ENCODE results near the gene RAB10.

DNA sequence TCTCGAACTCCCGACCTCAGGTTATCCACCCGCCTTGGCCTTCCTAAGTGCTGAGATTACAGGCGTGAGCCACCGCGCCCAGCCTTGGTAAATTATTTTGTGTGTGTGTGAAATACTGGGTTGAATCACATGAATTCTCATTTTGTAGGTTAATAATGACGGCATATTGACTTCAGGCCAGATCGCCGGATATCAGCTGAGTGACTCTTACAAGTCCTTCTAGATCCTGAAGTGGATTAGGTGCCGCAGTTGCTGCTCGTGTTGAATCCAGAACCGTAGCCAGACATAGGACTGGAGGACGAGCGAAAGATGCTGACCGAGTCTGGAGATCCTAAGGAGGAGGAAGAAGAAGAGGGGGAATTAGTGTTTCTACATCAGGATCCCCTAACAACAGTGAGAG, 39.4 kb upstream of the RAB10 start:
- TF ChIP-seq, protein P1, sequence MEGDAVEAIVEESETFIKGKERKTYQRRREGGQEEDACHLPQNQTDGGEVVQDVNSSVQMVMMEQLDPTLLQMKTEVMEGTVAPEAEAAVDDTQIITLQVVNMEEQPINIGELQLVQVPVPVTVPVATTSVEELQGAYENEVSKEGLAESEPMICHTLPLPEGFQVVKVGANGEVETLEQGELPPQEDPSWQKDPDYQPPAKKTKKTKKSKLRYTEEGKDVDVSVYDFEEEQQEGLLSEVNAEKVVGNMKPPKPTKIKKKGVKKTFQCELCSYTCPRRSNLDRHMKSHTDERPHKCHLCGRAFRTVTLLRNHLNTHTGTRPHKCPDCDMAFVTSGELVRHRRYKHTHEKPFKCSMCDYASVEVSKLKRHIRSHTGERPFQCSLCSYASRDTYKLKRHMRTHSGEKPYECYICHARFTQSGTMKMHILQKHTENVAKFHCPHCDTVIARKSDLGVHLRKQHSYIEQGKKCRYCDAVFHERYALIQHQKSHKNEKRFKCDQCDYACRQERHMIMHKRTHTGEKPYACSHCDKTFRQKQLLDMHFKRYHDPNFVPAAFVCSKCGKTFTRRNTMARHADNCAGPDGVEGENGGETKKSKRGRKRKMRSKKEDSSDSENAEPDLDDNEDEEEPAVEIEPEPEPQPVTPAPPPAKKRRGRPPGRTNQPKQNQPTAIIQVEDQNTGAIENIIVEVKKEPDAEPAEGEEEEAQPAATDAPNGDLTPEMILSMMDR (IDR thresholded peaks at IDR 0.05; ENCODE audit: insufficient read depth, low read depth, low read length) = no peak
- TF ChIP-seq EZH2 (IDR thresholded peaks at IDR 0.05; ENCODE audit: insufficient read depth, low read length) = no peak

Data from astrocyte (in vitro differentiated cells and primary cell).